Kidney epithelial cell (primary cell): Measurements from ENCODE around the gene SART1. TPM values are rescaled to one million over a fixed set of nuclear protein-coding genes. Genes with fewer than 3 reads are reported as not detected.

Source experiments
- DNase-seq: peaks from one replicate; pipeline ENCODE4 v3.0.0-alpha.2; 2010; ENCODE audit warnings: low read depth
- H3K27me3 ChIP-seq: 2 replicates; pipeline ENCODE4 v1.6.0; 2011; ENCODE audit warnings: low read length; ENCODE audit not compliant: control insufficient read depth, insufficient read depth
- H3K36me3 ChIP-seq: 2 replicates; pipeline ENCODE4 v1.5.1; 2011; ENCODE audit warnings: low read length; ENCODE audit not compliant: control insufficient read depth, insufficient read depth
- H3K4me3 ChIP-seq: 2 replicates; pipeline ENCODE4 v1.5.1; 2011; ENCODE audit warnings: low read depth, mild to moderate bottlenecking, control low read depth, low read length
- CTCF ChIP-seq: IDR thresholded peaks from 2 replicates; pipeline ENCODE4 v1.5.1; 2011; ENCODE audit warnings: mild to moderate bottlenecking, moderate library complexity, low read length, control low read depth, inconsistent platforms; ENCODE audit not compliant: insufficient read depth, poor library complexity, severe bottlenecking
- total RNA-seq: library from RNA; depleted of rRNA; stranded (reverse); fragments of >200 nt; gene quantifications from 2 replicates; pipeline ENCODE4 v1.2.3, GENCODE V29; 2015

Gene SART1
- total RNA-seq, 1 donor from 2014 or later: 32.6 TPM

DNA sequence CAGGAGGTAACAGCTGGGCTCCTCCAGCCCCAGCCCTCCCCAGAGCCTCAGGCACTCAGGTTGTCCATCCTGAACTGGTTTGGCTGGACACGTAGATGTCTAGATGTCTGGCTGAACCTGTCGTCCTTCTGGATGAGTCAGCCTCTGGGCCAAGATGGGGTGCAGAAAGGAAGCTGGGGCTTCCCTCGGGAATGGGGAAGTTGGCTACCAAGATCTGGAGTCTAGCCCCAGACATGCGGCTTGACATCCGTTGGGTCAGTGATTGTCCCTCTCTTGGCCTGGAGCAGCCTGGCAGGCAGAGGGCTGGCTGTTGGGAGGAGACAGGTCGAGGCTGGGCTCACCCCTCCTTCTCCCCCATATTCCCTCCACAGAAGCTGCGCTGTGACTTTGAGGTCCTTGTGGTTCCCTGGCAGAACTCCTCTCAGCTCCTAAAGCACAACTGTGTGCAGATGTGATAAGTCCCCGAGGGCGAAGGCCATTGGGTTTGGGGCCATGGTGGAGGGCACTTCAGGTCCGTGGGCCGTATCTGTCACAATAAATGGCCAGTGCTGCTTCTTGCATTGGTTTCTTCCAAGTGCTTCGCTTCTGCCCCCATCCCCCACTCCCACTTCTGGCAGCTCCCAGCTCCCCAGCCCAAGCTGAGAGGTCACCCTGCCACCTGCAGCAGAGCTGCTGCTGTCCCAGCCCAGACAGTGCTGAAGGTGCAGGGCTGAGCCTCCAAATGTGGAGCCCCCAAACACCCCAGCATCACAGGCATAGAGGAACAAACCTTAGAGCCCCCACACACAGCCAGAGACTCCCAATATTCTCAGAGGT is 51.6 kb downstream of the SART1 start:
- Histone ChIP-seq H3K27me3 (peaks cover 2% of the 10 kb centered on the region), H3K4me3 (no peak overlapping the region), H3K36me3 (no peaks in the 10 kb centered on the region)
- no peak for TF ChIP-seq CTCF
- no peak for DNase-seq

DNA sequence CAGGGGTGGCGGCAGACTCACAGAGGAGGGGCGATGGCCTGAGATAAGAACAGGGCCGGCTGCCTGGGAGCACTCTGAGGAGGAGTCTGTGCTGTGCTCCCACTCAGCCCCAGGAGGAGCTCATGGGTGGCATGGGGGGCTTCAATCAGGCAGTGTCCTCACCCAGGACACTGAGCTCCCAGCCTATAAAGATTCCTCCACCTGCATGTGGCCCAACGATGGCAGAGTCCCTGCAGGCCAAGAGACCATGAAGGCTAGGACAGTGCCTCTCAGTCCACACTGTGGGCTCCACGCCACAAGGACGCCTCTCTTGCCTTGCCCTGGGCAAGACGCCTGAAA is 52.2 kb downstream of the SART1 start:
- TF ChIP-seq CTCF: no peak
- H3K4me3 ChIP-seq: no peak overlapping the region
- no peak for DNase-seq
- H3K27me3 ChIP-seq: peaks cover 2% of the 10 kb centered on the region
- H3K36me3 ChIP-seq: no peaks in the 10 kb centered on the region

GRCh38 chr11:66014804-66015453 is 53.4 kb downstream of the SART1 start:
- peaks cover 2% of the 10 kb centered on the region for H3K27me3 ChIP-seq
- no peak for TF ChIP-seq CTCF
- H3K36me3 ChIP-seq: no peaks in the 10 kb centered on the region
- DNase-seq: no peak
- H3K4me3 ChIP-seq: no peak overlapping the region

- H3K36me3 ChIP-seq: no peaks in the 10 kb centered on the region
- TF ChIP-seq CTCF: no peak
- no peak for DNase-seq
- no peak overlapping the region for H3K4me3 ChIP-seq
- peaks cover 2% of the 10 kb centered on the region for H3K27me3 ChIP-seq
Measured at GRCh38 chr11:66015454-66015881, 53.9 kb downstream of the SART1 start.

DNA sequence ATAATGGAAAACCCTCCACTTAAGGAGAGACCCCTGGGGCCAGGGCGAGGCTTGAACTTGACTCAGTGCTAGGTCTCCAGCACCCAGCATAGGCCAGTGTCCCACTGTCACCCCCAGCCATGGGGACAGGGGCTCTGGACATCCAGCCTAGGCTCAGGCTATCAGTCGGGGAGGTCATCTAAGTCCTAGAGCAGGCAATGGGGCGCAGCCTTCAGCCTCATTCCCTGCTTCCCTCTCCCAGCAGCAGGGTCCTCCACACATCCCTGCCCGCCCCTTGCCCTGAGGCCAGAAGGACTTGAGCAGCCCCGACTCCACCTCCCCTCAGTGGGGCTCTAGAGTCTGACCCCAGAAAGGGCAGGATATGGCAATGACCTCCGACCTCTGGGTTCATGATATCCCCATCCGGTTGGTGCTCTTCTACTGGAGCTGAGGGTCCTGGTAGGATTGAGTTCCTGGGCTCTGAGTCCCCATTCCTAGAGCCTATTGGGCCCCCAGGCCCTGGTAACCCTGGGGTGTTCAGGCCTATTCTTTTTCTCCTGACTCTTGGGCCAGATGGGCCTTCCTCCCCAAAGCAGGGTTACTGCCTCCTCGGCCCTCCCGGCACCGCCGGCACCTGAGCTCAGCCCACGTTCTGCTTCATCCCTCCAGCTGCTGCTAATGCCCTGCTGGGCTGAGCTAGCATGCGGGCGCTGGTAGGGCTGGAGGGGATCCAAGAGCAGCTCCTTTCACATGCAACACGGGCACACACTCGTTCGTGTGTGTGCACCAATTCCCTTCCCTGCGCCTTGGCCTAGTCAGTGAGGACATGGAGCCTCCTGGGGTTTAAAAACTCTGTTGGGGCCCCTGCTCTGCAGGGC is 54.6 kb downstream of the SART1 start:
- no peaks in the 10 kb centered on the region for H3K36me3 ChIP-seq

More for the DNA sequence above, 54.6 kb downstream of the SART1 start:
- no peak for TF ChIP-seq CTCF
- no peak overlapping the region for H3K4me3 ChIP-seq
- peaks cover 2% of the 10 kb centered on the region for H3K27me3 ChIP-seq
- DNase-seq: no peak
